NCI-H146 treated with DMSO at 0.1 percent for 48 hours (cell line): ENCODE data around the gene SP2.
A peak's percentile ranks its signal among the peaks of the same experiment; 100 is the strongest.
"Not testable (repeated sequence)": the region's sequence is repeated elsewhere in the genome, so short reads cannot be mapped to it uniquely, and the experiment has no call there.

Experiments used
- DNase-seq: peaks from one replicate; lab custom pipeline; 2025; ENCODE audit not compliant: unreplicated experiment; lab: John Stamatoyannopoulos, UW

The SP2 gene

DNA sequence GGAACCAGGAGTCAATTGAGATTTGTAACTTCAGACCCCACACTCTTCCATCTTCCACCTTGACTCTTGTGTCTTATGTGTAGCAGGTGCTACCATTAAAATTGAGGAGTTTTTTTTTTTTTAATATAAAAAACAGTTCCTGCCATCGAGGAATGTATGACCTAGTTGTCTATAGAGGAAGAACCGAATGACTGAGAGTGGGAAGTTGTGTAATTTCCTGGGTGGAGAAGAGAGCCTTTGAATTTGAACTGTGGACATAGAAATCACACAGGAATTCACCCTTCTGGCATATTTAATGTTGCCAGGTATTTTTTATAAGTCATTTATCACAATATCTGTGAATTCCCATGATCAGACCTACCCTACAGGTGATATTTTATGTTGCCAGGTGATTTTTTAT, 22.0 kb downstream of the SP2 start:
- no peak for DNase-seq

DNA sequence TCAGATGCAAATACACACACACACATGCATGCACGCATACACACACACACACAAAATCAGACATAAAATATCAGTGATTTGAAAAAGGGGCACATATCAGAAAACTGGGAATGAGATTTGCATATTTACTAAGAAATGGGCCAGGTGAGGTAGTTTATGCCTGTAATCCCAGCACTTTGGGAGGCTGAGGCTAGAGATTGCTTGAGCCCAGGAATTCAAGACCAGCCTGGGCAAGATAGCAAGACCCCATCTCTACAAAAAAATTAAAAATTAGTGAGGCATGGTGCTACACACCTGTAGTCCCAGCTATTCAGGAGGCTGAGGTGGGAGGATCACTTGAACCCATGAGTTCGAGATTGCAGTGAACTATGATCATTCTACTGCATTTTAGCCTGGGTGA, 23.0 kb downstream of the SP2 start:
- no peak for DNase-seq

- DNase-seq, result not testable (repeated sequence)
Observed at GRCh38 chr17:47919889-47920288, 23.9 kb downstream of the SP2 start.

DNA sequence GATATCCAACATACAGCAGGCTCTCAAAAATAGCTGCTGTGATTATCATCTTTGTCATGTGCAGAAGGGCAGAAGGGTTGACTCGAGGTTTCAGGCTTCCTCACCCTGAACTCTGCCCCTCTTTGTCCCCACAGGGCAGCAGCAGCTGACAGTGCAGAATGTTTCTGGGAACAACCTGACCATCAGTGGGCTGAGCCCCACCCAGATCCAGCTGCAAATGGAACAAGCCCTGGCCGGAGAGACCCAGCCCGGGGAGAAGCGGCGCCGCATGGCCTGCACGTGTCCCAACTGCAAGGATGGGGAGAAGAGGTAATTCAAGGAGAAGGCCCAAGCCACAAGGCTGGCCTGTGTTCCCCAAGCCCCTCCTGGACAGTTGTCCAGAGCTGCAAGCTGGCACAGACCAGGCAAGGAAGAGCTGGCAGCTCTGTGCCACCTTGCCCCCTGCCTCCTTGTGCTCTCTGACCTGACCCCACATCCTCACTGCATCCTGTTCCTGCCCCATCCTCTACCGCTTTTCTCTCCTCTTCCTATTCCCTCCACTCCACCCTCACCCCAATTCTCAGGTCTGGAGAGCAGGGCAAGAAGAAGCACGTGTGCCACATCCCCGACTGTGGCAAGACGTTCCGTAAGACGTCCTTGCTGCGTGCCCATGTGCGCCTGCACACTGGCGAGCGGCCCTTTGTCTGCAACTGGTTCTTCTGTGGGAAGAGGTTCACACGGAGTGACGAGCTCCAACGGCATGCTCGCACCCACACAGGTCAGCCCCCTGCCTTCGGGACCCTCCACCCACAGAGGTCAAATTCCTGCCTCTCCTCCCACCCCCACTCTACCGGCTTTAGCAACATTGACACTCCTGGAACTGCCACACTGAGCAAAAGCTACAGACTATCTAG, 29.0 kb downstream of the SP2 start:
- DNase-seq, result no peak

DNA sequence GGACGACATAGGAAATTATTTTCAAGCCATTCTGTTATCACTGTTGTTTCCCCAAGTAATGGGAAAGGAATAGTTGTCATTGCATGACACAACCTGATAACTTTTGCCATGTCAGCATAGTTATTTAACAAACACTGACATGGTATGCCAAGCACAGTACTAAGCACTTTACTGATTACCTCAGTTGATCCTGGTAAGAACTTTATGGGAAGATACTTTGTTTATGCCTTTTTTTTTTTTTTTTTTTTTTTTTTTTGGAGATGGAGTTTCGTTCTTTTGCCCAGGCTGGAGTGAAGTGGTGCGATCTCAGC, 29.6 kb downstream of the SP2 start:
- DNase-seq, result no peak

- no peak for DNase-seq
Observed at GRCh38 chr17:47927821-47928400, 31.9 kb downstream of the SP2 start.

GRCh38 chr17:47928415-47928814, 32.4 kb downstream of the SP2 start:
- no peak for DNase-seq

- DNase-seq, result no peak
Observed at GRCh38 chr17:47929218-47930000, 33.4 kb downstream of the SP2 start.

- no peak for DNase-seq
Observed at GRCh38 chr17:47931848-47932247, 35.8 kb downstream of the SP2 start.

DNA sequence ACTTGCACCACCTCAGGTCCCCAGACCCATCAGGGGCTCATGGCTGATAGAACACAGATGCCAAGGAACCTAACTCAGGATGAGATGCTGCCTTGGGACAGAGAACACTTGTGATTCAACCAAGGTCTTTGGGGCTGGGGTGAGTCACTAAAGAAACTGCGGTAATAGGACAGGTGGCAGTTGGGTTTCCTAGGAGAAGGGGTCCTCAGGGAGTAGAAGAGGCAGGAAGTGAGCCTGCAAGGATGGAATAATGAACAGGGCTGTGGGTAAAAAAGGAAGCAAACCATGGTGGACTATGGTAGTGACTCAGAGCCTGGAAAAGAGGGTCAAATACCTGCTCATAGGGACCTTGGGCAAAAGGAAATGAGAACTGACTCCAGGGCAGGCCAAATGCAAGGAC, 38.8 kb downstream of the SP2 start:
- no peak for DNase-seq

DNA sequence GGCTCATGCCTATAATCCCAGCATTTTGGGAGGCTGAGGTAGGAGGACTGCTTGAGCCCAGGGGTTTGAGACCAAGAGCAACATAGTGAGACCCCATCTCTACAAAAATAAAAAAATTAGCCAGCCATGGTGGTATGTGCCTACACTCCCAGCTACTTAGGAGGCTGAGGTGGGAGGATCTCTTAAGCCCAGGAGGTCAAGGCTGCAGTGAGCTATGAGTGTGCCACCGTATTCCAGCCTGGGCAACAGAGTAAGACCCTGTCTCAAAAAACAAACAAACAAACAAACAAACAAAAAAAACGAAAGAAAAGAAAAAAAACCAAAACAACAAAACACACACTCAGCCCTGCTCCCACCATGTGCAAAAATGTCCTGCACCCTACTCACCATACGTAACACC, 39.4 kb downstream of the SP2 start:
- not testable (repeated sequence) for DNase-seq

DNA sequence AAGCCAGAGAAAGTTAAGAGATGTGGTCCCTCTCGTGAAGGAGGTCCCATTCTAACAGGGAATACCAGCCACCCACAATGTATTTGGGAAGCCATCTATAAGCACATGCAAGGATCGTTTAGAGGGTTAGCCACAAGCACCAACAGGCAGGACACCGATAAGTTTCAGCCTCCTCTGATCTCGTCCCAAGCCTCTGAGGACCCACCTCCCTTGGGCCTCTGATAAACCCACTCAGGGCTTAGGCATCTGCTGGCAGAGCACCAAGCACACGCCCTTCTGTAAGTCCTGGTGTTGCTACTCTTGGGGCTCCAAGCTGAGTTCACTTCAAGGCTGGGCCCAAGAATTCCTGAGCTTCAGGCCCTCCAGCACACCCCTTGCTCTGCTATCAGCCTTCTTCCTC, 39.9 kb downstream of the SP2 start:
- DNase-seq, result no peak

GRCh38 chr17:47937941-47938340, 41.9 kb downstream of the SP2 start:
- DNase-seq, result no peak

DNA sequence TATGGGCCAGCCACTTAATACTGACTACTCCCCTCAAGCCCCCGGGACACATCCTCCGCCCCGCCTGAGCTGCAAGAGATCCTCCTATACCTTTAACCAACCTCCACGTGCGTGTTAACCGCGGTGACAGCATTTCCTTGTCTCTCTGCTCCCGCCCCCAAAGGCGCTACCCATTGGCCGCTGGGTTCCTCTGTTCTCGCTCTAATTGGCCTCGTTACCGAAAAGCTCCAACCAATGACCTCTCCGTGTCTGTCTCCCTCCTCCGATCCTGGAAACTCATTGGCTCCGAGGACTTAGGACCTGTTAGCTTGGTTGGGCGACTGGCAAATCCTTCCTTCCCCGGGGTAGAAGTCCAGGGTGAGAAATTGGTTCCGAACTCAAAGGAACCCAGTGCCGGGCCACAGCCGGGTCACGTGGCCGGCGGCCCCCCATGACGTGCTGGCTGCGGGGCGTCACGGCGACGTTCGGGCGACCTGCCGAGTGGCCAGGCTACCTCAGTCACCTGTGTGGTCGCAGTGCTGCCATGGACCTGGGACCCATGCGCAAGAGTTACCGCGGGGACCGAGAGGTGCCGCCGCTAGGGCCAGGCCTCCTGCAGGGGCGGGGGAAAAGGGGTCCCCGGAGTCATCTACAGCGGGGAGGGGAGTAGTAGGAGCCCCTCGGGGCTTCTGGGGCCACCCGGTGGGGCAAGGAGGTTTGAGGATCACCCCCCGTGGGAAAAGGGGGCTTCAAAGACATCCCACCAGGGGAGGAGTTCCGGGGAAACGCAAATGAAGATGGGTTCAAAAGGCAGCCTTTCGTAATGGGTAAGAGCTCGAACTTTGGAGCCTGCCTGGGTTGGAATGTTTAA, 45.4 kb downstream of the SP2 start, which contains the start of gene PNPO:
PNPO (plus strand) TSS at position 326 of the 850 bp plus-strand sequence; CDS start at position 431, 105 bp downstream.
- DNase-seq, result peak; percentile 97

DNA sequence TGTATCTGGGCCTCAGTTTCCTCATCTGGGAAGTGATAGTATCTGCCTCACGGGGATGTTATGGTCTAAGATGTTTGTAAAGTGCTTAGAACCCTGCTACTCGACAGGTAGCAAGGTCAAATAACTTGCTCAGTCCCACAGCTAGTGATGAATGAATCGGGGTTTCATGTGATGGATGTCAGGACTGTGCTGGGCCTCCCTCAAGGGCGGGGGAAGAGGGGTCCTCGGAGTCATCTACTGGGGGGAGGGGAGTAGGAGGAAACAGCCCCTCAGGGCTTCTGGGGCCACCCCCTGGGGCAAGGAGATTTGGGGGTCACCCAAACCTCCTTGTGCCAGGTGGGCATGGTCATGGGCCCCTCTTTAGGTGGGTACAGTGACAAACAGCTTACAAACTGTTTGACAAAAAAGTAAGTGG, 46.1 kb downstream of the SP2 start:
- no peak for DNase-seq

DNA sequence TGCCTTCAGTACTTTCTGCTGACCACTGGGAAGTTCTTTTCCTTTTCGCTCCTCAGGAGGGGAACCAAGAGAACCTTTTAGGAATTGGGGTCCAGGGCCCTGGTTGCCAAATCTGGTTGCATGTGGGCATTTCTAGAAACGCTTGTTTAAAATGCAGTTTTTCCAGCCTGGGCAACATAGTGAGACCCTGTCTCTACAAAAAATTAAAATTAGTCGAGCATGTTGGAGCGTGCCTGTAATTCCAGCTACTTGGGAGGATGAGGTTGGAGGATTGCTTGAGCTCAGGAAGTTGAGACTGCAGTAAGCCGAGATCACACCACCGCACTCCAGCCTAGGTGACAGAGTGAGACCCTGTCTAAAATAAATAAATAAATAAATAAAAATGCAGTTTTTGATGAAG, 46.5 kb downstream of the SP2 start:
- no peak for DNase-seq

DNA sequence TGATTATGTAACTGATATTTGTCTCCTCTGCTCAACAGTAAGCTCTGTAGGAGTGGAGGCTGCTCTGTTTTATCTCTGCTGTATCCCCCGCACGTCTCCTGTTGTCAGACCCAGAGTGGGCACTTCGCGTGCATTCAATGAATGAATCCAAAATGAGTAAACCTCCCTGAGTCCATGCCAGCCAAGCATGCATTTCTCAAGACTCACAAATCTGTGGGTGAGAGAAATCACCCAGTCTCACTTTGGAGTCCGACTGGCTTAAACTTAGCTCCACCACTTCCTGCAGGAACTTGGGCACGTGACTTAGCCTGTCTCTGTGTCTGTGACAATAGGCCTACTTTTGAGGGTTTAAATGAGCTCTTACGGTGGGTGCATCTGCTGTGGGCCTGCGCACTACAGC, 49.0 kb downstream of the SP2 start:
- no peak for DNase-seq

GRCh38 chr17:47945529-47946508, 49.8 kb downstream of the SP2 start:
- no peak for DNase-seq

DNA sequence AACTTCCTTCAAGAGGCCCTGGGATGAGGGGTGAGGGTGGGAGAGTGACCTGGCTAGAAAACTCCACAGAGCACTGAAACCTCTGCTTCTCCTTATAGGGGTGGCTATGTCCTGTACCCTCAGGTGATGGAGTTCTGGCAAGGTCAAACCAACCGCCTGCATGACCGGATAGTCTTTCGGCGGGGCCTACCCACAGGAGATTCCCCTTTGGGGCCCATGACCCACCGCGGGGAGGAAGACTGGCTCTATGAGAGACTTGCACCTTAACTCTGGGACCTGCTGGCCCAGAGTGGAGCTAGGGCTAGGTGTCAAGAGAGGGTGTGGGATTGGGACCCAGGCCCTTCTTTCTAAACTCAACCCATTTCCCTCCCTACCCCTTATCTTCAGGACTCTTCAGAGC, 50.5 kb downstream of the SP2 start:
- DNase-seq, result no peak

DNA sequence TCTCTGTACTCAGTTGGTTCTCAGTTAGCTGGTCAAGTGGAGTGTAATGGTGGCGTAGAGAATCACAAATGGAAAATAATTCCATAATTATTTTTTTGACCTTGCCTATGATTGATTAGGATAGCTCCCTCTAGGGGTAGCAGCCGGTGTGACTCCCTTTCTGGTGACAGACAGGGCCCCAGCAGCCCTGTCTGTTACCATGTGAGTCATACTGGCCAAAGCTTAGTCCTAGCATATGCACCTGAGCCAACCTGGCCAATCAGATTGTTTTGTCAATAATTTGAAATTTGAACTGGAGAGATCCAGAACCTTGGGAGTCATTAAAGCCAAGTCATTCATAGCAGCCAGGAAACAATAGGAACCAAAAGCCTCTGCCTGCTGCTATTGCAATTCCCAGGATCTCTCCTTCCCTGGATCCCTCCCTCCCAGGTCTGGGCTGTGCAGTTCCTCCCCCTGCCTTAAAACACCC, 50.9 kb downstream of the SP2 start:
- DNase-seq, result peak; percentile 88
